Cardiac fibroblast (primary cell): Measurements from ENCODE around the gene TGIF2.
A peak's percentile ranks its signal among the peaks of the same experiment; 100 is the strongest.

Source experiments
- DNase-seq, 2 donors: peaks; one replicate each; pipeline versions ENCODE4 v3.0.0 to v3.0.0-alpha.2; 2010; ENCODE audit warnings: low read depth in 2 of 2
- H3K4me3 ChIP-seq, 2 donors: replicated peaks in 1 of 2; 1 replicate in 1 of 2; 2 replicates in 1 of 2; pipeline ENCODE4 v1.5.1; 2011; ENCODE audit warnings: low read depth in 2 of 2, low read length in 2 of 2, mild to moderate bottlenecking in 2 of 2, moderate library complexity in 1 of 2
- CTCF ChIP-seq: IDR thresholded peaks from one replicate; pipeline ENCODE4 v1.5.1; 2011; ENCODE audit warnings: low read depth, mild to moderate bottlenecking, low read length, inconsistent platforms

Gene TGIF2

GRCh38 chr20:36624068-36624943, 50.9 kb downstream of the TGIF2 start:
- no peak overlapping the region for H3K4me3 ChIP-seq
- peak in 1 of 2 donors; percentile 30 for DNase-seq
- TF ChIP-seq CTCF: no peak

GRCh38 chr20:36624944-36625324, 51.5 kb downstream of the TGIF2 start:
- TF ChIP-seq CTCF: no peak

GRCh38 chr20:36628076-36628475, 54.7 kb downstream of the TGIF2 start:
- DNase-seq: peak in 1 of 2 donors; percentile 7
- TF ChIP-seq CTCF: no peak

More at GRCh38 chr20:36624944-36625324, 51.5 kb downstream of the TGIF2 start:
- DNase-seq: no peak
- no peak overlapping the region for H3K4me3 ChIP-seq

GRCh38 chr20:36629719-36630681, 56.6 kb downstream of the TGIF2 start:
- TF ChIP-seq CTCF: no peak
- DNase-seq: no peak
- H3K4me3 ChIP-seq: no peak overlapping the region

More at GRCh38 chr20:36628076-36628475, 54.7 kb downstream of the TGIF2 start:
- no peak overlapping the region for H3K4me3 ChIP-seq

- TF ChIP-seq CTCF: no peak
- no peak overlapping the region for H3K4me3 ChIP-seq
- peak in 1 of 2 donors; percentile 17 for DNase-seq
Observed at GRCh38 chr20:36631646-36632045, 58.2 kb downstream of the TGIF2 start.

GRCh38 chr20:36632147-36632486, 58.7 kb downstream of the TGIF2 start:
- H3K4me3 ChIP-seq: no peak overlapping the region
- no peak for DNase-seq
- TF ChIP-seq CTCF: no peak
